Stimulated activated CD4-positive, alpha-beta T cell treated with anti-CD3 and anti-CD28 coated beads, Interleukin-1b, Interleukin-23, amount 100 ng/mL, for 48 hours (primary cell): ENCODE measurements around the gene ENO4.
A peak's percentile ranks its signal among the peaks of the same experiment; 100 is the strongest.

ENCODE experiments used
- DNase-seq: peaks from one replicate; pipeline ENCODE4 v3.0.0-alpha.2; 2020

The ENO4 gene, protein sequence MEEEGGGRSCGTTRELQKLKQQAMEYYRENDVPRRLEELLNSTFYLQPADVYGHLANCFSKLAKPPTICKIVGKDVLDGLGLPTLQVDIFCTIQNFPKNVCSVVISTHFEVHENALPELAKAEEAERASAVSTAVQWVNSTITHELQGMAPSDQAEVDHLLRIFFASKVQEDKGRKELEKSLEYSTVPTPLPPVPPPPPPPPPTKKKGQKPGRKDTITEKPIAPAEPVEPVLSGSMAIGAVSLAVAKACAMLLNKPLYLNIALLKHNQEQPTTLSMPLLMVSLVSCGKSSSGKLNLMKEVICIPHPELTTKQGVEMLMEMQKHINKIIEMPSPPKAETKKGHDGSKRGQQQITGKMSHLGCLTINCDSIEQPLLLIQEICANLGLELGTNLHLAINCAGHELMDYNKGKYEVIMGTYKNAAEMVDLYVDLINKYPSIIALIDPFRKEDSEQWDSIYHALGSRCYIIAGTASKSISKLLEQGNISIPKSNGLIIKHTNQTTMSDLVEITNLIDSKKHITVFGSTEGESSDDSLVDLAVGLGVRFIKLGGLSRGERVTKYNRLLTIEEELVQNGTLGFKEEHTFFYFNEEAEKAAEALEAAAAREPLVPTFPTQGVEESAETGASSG

GRCh38 chr10:116849248-116850057 is at the start of gene ENO4:
Gene ENO4, plus strand, starts transcription at chr10:116849499. Its CDS starts 68 bp downstream, at chr10:116849567.
- peak; percentile 44 for DNase-seq

GRCh38 chr10:116800286-116800929 is 48.9 kb upstream of the ENO4 start:
- DNase-seq: no peak

GRCh38 chr10:116801658-116802057 is 47.6 kb upstream of the ENO4 start:
- no peak for DNase-seq

- no peak for DNase-seq
Observed at GRCh38 chr10:116802474-116802873, 46.8 kb upstream of the ENO4 start.

DNA sequence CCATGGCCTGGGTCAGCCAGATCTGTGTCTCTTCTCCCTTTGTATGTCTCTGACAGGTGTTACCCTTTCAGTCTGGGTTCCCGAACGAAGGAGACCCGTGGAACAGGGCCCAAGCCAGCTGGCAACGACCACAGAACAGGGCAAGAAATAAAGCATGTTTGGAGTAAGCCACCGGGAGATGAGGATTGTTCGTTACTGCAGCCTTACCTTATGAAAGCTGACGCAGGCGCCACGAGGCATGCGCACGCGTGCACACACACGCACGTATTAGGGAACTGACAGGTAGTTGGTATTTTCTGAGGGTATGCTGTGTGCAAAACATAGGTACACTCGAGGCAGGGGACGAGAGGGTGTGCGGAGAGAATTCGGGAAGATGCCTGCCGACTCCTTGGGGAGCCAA is 46.4 kb upstream of the ENO4 start:
- DNase-seq: no peak

DNA sequence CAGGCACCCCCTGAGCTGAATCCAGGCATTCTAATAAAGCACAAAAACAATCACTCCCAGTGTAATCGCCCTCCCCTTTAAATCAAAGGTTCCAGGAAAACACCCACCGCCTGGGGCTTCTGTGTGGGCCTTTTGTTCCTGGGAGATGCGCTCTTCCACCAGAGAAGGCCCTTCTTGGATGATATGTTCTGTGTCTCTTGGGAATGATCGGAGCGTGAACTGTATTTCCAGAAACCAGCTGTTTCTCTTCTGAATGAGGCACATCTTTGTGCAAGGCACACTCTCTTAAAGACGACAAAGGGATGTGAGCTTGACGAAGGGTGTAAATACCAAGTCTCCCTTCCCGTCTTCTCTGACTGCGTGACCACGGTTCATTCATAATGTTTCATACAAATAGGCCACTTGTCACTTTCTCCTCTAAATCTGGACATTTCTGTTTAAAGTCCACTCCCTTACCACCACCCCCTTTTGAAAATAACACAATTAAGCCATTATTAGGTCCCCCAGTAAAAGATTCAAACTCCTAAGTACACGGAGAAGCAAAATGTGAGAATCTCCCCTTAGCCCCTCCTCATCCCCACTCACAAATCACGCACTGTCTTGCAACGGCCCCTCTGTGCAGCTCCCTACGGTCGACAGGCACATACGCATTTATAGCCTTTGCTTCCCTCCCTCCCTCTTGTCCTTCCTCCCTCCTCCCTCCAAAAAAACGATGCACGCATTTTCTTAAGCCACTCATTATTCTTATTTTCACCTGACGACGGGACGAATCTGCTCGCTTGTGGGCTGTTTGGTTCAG is 45.6 kb upstream of the ENO4 start:
- no peak for DNase-seq

- no peak for DNase-seq
Observed at GRCh38 chr10:116808706-116809105, 40.6 kb upstream of the ENO4 start.

DNA sequence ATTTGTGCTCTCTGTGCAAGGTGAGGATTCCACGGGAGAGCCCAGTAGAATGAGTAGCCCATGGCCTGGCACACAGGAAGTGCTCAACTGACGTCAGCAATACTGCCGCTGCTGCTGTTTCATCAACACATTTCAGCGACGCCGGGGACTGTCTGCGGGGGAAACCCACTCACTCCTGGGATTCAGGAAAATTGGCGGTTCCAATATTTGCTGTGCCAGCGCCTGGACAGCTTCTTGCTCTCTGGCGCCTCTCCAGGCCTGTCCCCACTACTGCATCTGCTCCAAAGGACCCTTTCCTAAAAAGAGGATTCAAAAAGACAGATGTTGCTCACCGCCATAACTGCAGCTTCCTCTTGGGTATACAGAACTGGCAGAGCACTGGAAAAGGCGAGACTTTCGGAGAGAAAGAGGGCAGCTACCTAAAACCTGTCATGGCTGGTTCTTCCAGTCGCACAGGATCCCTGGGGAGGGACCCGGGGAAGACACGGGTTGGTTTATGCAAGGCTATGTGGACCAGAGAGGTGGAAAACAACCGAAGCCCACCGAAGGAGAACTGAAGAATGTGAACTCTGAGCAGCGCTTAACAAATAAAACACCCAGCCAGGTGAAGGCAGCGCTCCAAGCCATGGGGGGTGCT is 39.7 kb upstream of the ENO4 start:
- DNase-seq: no peak

DNA sequence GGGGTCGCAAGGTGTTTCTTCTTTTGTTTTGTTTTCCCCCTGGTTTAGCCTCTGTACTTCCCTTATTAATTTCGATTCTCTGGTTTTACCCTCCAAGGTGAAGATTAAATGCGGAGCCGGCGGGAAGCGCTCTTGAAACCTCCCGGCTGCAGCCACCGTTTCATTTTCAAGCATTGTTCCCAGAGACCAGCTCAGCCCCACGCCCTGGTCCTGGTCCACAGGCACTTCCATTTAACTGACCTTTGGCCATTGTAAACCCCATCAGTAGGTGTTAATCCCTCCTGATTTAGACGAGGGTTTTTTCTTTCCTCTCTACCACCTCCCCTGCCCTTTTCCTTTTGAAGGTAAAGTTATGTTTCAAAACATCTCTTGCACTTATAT is 39.2 kb upstream of the ENO4 start:
- DNase-seq: no peak

DNA sequence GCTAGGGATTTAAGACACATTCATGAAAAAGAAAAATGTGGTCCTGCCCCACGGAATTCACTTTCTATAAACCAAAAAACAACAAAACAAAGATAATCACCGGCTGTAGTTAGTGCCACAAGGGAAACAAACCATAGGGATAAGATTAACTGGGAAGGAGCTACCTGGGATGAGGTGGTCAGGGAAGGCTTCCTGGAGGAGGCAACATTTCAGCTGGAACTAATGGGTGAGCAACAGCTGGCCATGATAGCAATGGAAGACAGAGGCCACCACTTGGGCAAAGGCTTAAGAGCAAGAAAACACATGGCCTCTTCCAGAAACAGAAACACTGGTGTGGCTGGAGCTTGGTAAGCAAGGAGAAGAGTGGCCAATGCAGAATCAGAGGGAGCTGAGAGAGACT is 38.4 kb upstream of the ENO4 start:
- no peak for DNase-seq

GRCh38 chr10:116811691-116812090 is 37.6 kb upstream of the ENO4 start:
- DNase-seq: no peak

GRCh38 chr10:116815641-116816415 is 33.5 kb upstream of the ENO4 start:
- no peak for DNase-seq

DNA sequence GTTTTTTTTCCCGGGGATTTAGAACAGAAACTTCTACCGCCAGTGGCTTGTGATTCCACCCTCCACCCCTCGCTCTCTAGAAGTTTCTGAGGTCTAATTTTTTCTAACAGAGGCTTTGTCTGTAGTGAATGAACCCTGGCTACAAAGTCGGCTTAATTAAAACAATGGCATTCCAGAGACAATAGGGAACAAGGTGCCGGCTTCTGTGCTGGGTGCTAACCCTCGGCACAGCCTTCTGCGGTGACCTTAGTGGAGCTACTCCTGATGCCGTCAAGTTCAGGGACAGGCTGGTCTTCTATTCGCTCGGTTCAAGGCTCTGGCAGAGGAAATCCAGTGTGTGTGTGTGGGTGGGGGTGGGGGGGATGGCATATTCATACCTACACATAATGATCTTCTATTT is 32.1 kb upstream of the ENO4 start:
- no peak for DNase-seq

- DNase-seq: no peak
Observed at GRCh38 chr10:116817780-116818343, 31.4 kb upstream of the ENO4 start.

- DNase-seq: no peak
Observed at GRCh38 chr10:116819999-116820677, 29.2 kb upstream of the ENO4 start.

DNA sequence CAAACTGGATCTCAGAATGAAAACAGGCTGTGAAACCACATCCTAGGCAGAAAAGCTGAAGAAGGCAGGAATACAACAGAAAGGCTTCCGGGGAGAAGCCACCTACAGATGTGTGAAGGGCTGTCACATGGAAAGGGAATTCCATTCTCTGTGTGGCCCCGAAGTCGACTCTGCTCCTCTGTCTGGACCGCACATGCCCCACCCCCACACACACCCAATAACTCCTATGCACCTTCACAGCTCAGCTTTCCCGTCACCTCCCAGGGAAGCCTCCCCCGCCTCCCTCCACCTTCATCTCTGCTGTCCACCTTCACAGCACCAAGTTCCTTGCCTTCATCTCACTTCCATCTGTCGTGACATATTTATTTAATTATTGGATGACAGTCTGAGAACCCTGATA is 23.4 kb upstream of the ENO4 start:
- no peak for DNase-seq

GRCh38 chr10:116826803-116827202 is 22.5 kb upstream of the ENO4 start:
- DNase-seq: no peak

GRCh38 chr10:116827214-116827671 is 22.1 kb upstream of the ENO4 start:
- DNase-seq: no peak

GRCh38 chr10:116828116-116828515 is 21.2 kb upstream of the ENO4 start:
- DNase-seq: no peak

DNA sequence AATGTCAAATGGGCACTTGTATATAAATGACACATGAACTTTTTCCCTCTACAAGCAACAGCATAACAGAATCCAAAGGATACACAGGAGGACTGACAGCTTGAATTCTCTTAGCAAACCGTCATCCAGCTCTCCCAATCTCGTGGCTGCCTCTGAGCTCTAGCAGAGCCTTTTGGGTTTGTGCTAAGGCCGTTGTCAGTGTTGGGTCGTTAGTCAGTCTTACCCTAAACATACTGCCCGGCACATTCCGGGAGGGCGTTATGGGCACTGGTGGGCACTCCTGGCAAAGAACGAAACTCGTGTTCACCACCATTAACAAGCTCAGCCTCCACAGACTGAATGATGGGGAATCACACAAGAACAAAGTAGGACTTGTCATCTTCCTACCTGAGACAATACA is 19.6 kb upstream of the ENO4 start:
- DNase-seq: no peak
